NCI-H1048 (cell line): ENCODE measurements around the gene PDCD1.
"Not testable (repeated sequence)": the region's sequence is repeated elsewhere in the genome, so short reads cannot be mapped to it uniquely, and the experiment has no call there.

Experiments
- DNase-seq: peaks from one replicate; lab custom pipeline; 2025; lab: John Stamatoyannopoulos, UW

Gene PDCD1

GRCh38 chr2:241833756-241834526 lies 24.8 kb downstream of the PDCD1 start:
- not testable (repeated sequence) for DNase-seq

GRCh38 chr2:241833101-241833663 lies 25.5 kb downstream of the PDCD1 start:
- DNase-seq: no peak

DNA sequence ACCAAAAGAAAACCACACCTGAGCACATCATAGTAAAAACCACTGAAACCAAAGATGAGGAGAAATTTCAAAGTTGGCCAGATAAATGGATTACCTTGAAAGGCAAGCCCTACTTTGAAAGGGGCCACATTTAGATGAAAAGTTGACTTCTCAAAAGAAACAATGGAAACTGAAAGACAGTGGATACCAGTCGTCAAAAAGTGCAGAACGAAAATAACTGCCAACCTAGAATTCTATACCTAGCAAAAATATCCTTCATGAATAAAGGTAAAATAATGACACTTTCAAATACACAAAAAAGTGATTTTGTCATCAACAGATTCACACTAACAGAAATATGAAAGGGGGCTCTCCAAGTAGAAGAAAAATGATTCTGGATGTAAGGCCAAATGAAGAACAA lies 31.3 kb downstream of the PDCD1 start:
- DNase-seq: no peak

- not testable (repeated sequence) for DNase-seq
Measured at GRCh38 chr2:241823531-241824437, 34.9 kb downstream of the PDCD1 start.

- DNase-seq: no peak
Measured at GRCh38 chr2:241822264-241822623, 36.5 kb downstream of the PDCD1 start.

GRCh38 chr2:241821460-241822263 lies 37.0 kb downstream of the PDCD1 start:
- DNase-seq: no peak

DNA sequence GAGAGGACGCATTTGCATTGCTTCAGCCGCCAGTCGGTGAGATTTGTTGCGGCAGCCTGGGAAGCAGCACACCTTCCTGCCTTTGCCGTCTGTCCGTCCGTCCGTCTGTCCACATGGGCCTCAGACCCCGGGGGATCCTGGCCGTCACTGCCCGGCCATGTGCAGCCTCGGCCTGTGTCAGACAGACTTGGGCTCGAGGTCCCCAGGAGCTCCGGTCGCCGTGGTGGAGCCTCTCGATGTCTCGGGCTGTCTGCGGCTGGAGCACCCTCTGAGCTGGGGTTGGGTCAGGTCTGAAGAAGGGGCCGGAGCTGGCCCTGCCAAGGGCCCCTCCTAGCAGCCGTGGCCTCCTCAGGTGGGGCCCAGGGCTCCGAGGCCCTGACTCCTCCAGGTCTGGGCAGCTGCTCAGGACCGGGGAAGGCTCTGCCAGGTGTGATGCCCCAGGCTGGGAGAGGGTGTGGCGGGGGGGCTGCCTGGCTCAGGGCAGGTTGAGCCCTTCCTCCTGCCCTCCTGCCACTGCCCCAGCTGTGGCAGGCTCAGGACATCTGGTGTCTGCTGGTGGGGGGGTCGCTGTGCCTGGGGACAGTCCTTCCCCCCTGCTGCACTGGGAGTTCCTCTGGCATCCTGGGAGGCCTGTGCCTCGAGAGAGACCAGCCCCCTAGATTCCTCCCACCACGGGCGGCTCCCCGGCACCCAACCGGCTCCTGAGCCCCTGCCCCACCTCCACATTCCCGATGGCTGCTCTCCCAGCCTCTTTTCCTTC lies 37.9 kb downstream of the PDCD1 start:
- no peak for DNase-seq

GRCh38 chr2:241819947-241820624 lies 38.6 kb downstream of the PDCD1 start:
- DNase-seq: not testable (repeated sequence)

DNA sequence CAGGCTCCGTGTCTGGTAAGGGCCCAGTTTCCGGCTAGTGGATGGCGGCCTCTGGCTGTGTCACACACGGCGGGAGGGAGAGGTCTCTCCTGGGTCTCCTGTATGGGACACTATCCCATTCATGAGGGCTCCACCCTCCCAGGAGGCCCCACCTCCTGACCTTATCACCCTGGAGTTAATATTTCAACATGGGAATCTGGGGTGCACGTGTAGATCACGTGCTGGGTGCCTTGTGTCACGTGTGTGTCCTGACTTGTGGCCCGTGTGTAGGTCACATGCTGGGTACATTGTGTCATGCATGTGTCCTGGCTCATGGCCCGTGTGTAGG lies 39.8 kb downstream of the PDCD1 start:
- no peak for DNase-seq

DNA sequence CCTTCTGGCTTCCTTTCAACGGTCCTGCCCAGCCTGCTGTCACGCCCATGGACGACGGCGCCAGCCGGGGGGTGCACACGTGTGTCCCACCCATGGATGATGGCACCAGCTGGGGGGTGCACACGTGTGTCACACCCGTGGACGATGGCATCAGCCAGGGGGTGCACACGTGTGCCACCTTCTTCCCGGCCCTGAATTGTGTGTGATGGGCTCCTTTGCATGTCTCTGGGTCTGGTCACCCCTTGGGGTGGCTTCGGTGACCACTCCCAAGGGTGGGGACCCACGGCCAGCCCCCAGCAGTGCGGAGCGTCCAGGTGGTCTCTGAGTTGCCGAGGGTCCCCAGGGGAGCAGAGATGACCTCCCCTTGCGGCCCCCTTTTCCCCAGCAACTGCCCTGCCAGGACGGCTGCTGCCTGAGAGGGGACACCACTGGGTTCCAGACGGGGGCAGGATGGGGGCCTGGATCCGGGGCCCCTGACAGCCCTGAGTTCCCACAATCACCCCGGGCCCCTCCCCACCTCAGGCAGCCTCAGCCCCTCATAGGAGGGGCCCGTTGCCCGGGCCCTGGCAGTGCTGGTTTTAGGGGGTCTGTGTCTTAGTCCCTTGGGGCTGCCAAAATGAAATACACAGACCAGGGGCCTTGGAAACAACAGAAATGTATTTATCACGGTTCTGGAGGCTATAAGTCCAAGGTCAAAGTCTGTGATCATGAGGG lies 40.3 kb downstream of the PDCD1 start:
- no peak for DNase-seq

GRCh38 chr2:241817821-241818215 lies 40.9 kb downstream of the PDCD1 start:
- DNase-seq: not testable (repeated sequence)

DNA sequence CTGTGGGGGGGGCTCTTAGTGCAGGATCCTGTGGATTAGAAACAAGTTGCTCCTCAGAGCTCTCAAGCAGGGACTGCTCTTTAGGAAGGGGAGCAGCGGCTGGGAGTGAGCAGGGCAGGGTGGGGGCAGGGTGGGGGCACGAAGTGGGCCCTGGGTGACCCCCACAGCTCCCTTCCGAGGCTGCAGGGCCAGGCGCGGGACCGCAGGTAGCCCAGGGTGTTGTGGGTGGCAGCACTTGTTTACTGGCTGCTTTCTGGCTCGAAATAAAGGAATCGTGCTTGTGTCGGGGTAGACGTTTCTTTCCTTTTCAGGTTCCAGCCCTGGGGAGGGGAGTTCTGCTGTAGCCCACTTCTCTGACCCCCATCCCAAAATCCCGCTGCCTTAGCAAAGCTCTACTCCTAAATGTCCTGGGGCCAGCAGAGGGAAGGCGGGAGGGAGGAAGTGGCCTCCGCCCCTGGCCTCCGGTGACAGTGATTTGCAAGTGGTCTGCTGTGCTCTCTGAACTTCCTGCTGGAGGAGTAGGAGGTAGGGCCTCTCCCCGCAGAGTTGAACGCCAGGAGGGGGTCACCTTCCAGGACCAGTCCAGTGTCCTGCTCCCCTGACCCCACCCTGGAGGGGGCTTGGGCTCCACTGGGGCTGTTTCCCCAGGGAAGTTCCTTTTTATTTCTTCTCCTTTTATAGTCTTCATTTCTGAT lies 41.4 kb downstream of the PDCD1 start:
- no peak for DNase-seq

GRCh38 chr2:241816431-241817121 lies 42.1 kb downstream of the PDCD1 start:
- DNase-seq: no peak

- DNase-seq: no peak
Measured at GRCh38 chr2:241815477-241816430, 42.9 kb downstream of the PDCD1 start.

DNA sequence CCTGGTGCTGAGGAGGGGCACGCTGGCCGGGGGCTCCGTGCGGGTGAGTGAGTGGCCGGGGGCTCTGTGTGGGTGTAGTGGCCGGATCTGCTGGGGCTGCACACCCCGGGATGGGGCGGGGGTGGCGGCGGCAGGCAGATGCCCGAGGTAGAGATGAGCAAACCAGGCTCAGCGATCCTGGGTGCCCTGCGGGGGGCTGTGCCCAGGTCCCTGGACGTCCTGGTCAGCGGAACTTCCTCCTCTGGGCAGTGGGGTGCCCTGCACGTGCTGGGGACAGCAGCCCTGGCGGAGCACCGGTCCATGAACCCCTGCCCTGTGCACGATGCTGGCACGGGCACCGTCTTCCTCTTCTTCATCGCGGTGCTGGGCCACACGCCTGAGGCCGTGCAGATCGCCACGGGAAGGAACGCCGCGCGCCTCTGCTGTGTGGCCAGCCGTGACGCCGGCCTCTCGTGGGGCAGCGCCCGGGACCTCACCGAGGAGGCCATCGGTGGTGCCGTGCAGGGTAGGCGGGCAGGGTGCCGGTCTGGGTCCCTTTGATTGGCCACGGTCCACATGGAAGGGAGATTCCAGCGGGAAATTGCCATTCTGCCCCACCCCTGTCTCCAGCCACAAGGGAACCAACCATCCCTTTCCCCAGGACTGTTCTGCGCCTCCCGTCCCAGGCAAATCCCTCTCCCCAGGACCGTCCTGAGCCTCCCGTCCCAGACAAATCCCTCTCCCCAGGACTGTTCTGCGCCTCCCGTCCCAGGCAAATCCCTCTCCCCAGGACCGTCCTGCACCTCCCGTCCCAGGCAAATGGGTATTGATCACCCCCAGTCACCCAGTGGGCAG lies 43.8 kb downstream of the PDCD1 start:
- DNase-seq: no peak

GRCh38 chr2:241814393-241814642 lies 44.4 kb downstream of the PDCD1 start:
- no peak for DNase-seq
